ENCODE measurements around the gene CES2.
"Not testable (repeated sequence)": the region's sequence is repeated elsewhere in the genome, so short reads cannot be mapped to it uniquely, and the experiment has no call there.

Gene CES2

GRCh38 chr16:66936889-66937554 is 1.7 kb downstream of the CES2 start:
- in situ Hi-C loops (cut with HindIII; ENCODE audit: low pct_unique_long_range_greater_than_20kb, low sequenced_read_pairs): no loop called here
- no peak for TF ChIP-seq JUND (IDR thresholded peaks at IDR 0.05; ENCODE audit: low read depth)
- DNase-seq (ENCODE audit: low read depth in 1 of 2, low spot score in 1 of 2): no peak

GRCh38 chr16:66937725-66938337 is 2.5 kb downstream of the CES2 start:
- no peak for TF ChIP-seq JUND (IDR thresholded peaks at IDR 0.05; ENCODE audit: low read depth)
- in situ Hi-C loops (cut with HindIII; ENCODE audit: low pct_unique_long_range_greater_than_20kb, low sequenced_read_pairs): no loop called here
- DNase-seq (ENCODE audit: low read depth in 1 of 2, low spot score in 1 of 2): no peak

GRCh38 chr16:66939366-66939765 is 4.0 kb downstream of the CES2 start:
- TF ChIP-seq JUND (IDR thresholded peaks at IDR 0.05; ENCODE audit: low read depth): no peak
- DNase-seq (ENCODE audit: low read depth in 1 of 2, low spot score in 1 of 2): no peak
- in situ Hi-C loops (cut with HindIII; ENCODE audit: low pct_unique_long_range_greater_than_20kb, low sequenced_read_pairs): no loop called here

- DNase-seq (ENCODE audit: low read depth in 1 of 2, low spot score in 1 of 2): no peak
- no peak for TF ChIP-seq JUND (IDR thresholded peaks at IDR 0.05; ENCODE audit: low read depth)
- in situ Hi-C loops (cut with HindIII; ENCODE audit: low pct_unique_long_range_greater_than_20kb, low sequenced_read_pairs): no loop called here
Measured at GRCh38 chr16:66940236-66940635, 4.9 kb downstream of the CES2 start.

- no peak for DNase-seq (ENCODE audit: low read depth in 1 of 2, low spot score in 1 of 2)
- no peak for TF ChIP-seq JUND (IDR thresholded peaks at IDR 0.05; ENCODE audit: low read depth)
- in situ Hi-C loops (cut with HindIII; ENCODE audit: low pct_unique_long_range_greater_than_20kb, low sequenced_read_pairs): no loop called here
Measured at GRCh38 chr16:66942981-66943380, 7.7 kb downstream of the CES2 start.

GRCh38 chr16:66943426-66944053 is 8.2 kb downstream of the CES2 start:
- no peak for DNase-seq (ENCODE audit: low read depth in 1 of 2, low spot score in 1 of 2)
- TF ChIP-seq JUND (IDR thresholded peaks at IDR 0.05; ENCODE audit: low read depth): no peak
- in situ Hi-C loops (cut with HindIII; ENCODE audit: low pct_unique_long_range_greater_than_20kb, low sequenced_read_pairs): no loop called here

- no peak for TF ChIP-seq JUND (IDR thresholded peaks at IDR 0.05; ENCODE audit: low read depth)
- DNase-seq (ENCODE audit: low read depth in 1 of 2, low spot score in 1 of 2): no peak
- in situ Hi-C loops (cut with HindIII; ENCODE audit: low pct_unique_long_range_greater_than_20kb, low sequenced_read_pairs): no loop called here
Measured at GRCh38 chr16:66944054-66944441, 8.7 kb downstream of the CES2 start.

GRCh38 chr16:66944971-66945370 is 9.7 kb downstream of the CES2 start:
- DNase-seq (ENCODE audit: low read depth in 1 of 2, low spot score in 1 of 2); in situ Hi-C loops (cut with HindIII; ENCODE audit: low pct_unique_long_range_greater_than_20kb, low sequenced_read_pairs): not testable (repeated sequence)

GRCh38 chr16:66945939-66946338 is 10.6 kb downstream of the CES2 start:
- TF ChIP-seq JUND (IDR thresholded peaks at IDR 0.05; ENCODE audit: low read depth): no peak
- in situ Hi-C loops (cut with HindIII; ENCODE audit: low pct_unique_long_range_greater_than_20kb, low sequenced_read_pairs): no loop called here
- DNase-seq (ENCODE audit: low read depth in 1 of 2, low spot score in 1 of 2): no peak

- TF ChIP-seq JUND (IDR thresholded peaks at IDR 0.05; ENCODE audit: low read depth): no peak
- in situ Hi-C loops (cut with HindIII; ENCODE audit: low pct_unique_long_range_greater_than_20kb, low sequenced_read_pairs): no loop called here
- no peak for DNase-seq (ENCODE audit: low read depth in 1 of 2, low spot score in 1 of 2)
Measured at GRCh38 chr16:66946541-66946940, 11.2 kb downstream of the CES2 start.

GRCh38 chr16:66946974-66947301 is 11.6 kb downstream of the CES2 start:
- no peak for TF ChIP-seq JUND (IDR thresholded peaks at IDR 0.05; ENCODE audit: low read depth)
- in situ Hi-C loops (cut with HindIII; ENCODE audit: low pct_unique_long_range_greater_than_20kb, low sequenced_read_pairs): no loop called here
- DNase-seq (ENCODE audit: low read depth in 1 of 2, low spot score in 1 of 2): no peak

GRCh38 chr16:66947302-66948065 is 12.2 kb downstream of the CES2 start:
- peak; percentile 86 to 88 for DNase-seq (ENCODE audit: low read depth in 1 of 2, low spot score in 1 of 2)
- in situ Hi-C loops (cut with HindIII; ENCODE audit: low pct_unique_long_range_greater_than_20kb, low sequenced_read_pairs): no loop called here
- TF ChIP-seq JUND (IDR thresholded peaks at IDR 0.05; ENCODE audit: low read depth): no peak

Data from T47D (cell line).